H9 (cell line): ENCODE measurements around the gene USP6NL. TPM values are rescaled to one million over a fixed set of nuclear protein-coding genes. Genes with fewer than 3 reads are reported as not detected.

Experiments
- DNase-seq: peaks from one replicate; pipeline ENCODE4 v3.0.0-alpha.2; 2017
- H2AFZ ChIP-seq: one replicate; pipeline ENCODE4 v1.6.1; 2013; ENCODE audit warnings: mild to moderate bottlenecking, low read length, control low read depth, moderate library complexity
- H2AK5ac ChIP-seq: 2 replicates; pipeline ENCODE4 v1.6.1; 2013; ENCODE audit warnings: low read length, control low read depth, mixed read lengths; ENCODE audit not compliant: insufficient read length
- H2BK120ac ChIP-seq: one replicate; pipeline ENCODE4 v1.6.1; 2013; ENCODE audit warnings: low read depth, mild to moderate bottlenecking, low read length, control low read depth, inconsistent platforms; ENCODE audit not compliant: poor library complexity, severe bottlenecking
- H2BK12ac ChIP-seq: 2 replicates; pipeline ENCODE4 v1.6.1; 2013; ENCODE audit warnings: low read length, control low read depth, mixed read lengths, low read depth; ENCODE audit not compliant: insufficient read length
- H2BK15ac ChIP-seq: 2 replicates; pipeline ENCODE4 v1.6.1; 2013; ENCODE audit warnings: low read depth, low read length, control low read depth
- H2BK20ac ChIP-seq: one replicate; pipeline ENCODE4 v1.6.1; 2013; ENCODE audit warnings: low read depth, mild to moderate bottlenecking, low read length, control low read depth, inconsistent platforms; ENCODE audit not compliant: poor library complexity, severe bottlenecking
- H2BK5ac ChIP-seq: 2 replicates; pipeline ENCODE4 v1.6.1; 2013; ENCODE audit warnings: low read length, control low read depth, mixed read lengths; ENCODE audit not compliant: insufficient read length
- H3K14ac ChIP-seq: 2 replicates; pipeline ENCODE4 v1.6.1; 2013; ENCODE audit warnings: low read length, control low read depth; ENCODE audit not compliant: insufficient read depth
- H3K18ac ChIP-seq: 2 replicates; pipeline ENCODE4 v1.6.1; 2013; ENCODE audit warnings: low read depth, mild to moderate bottlenecking, mixed read lengths, low read length, control low read depth; ENCODE audit not compliant: insufficient read length
- H3K23ac ChIP-seq: 2 replicates; pipeline ENCODE4 v1.6.1; 2013; ENCODE audit warnings: low read length, control low read depth, mixed read lengths, low read depth; ENCODE audit not compliant: insufficient read length
- H3K23me2 ChIP-seq: 2 replicates; pipeline ENCODE4 v1.6.1; 2013; ENCODE audit warnings: low read depth, mild to moderate bottlenecking, mixed read lengths, low read length, control low read depth; ENCODE audit not compliant: insufficient read length, poor library complexity, severe bottlenecking
- H3K27ac ChIP-seq: 2 replicates; pipeline ENCODE4 v1.5.1; 2013; ENCODE audit warnings: low read length, control low read depth, mixed read lengths, low read depth; ENCODE audit not compliant: insufficient read length
- H3K27me3 ChIP-seq: 2 replicates; pipeline ENCODE4 v1.6.1; 2013; ENCODE audit warnings: low read length, control low read depth, inconsistent platforms; ENCODE audit not compliant: insufficient read depth
- H3K4ac ChIP-seq: 2 replicates; pipeline ENCODE4 v1.6.1; 2013; ENCODE audit warnings: low read depth, mild to moderate bottlenecking, control low read depth, inconsistent platforms, low read length, moderate library complexity
- H3K4me1 ChIP-seq: 2 replicates; pipeline ENCODE4 v1.6.1; 2013; ENCODE audit warnings: low read length, control low read depth, inconsistent platforms; ENCODE audit not compliant: insufficient read depth
- H3K4me2 ChIP-seq: 2 replicates; pipeline ENCODE4 v1.6.1; 2013; ENCODE audit warnings: low read length, control low read depth, mixed read lengths; ENCODE audit not compliant: insufficient read length, insufficient read depth
- H3K56ac ChIP-seq: 2 replicates; pipeline ENCODE4 v1.6.1; 2013; ENCODE audit warnings: low read depth, mild to moderate bottlenecking, mixed read lengths, low read length, control low read depth; ENCODE audit not compliant: insufficient read length
- H3K79me1 ChIP-seq: 2 replicates; pipeline ENCODE4 v1.6.1; 2013; ENCODE audit warnings: low read depth, mild to moderate bottlenecking, moderate library complexity, low read length, control low read depth, inconsistent platforms; ENCODE audit not compliant: insufficient read depth, poor library complexity, severe bottlenecking
- H3K79me2 ChIP-seq: 2 replicates; pipeline ENCODE4 v1.6.1; 2013; ENCODE audit warnings: low read length, control low read depth, inconsistent platforms; ENCODE audit not compliant: insufficient read depth
- H3K9ac ChIP-seq: 2 replicates; pipeline ENCODE4 v1.6.1; 2013; ENCODE audit warnings: low read length, control low read depth, mixed read lengths; ENCODE audit not compliant: insufficient read length; ENCODE audit errors: extremely low read depth
- H3K9me3 ChIP-seq: one replicate; pipeline ENCODE4 v1.6.1; 2013; ENCODE audit warnings: low read depth, low read length, inconsistent platforms; ENCODE audit not compliant: control insufficient read depth
- H3T11ph ChIP-seq: one replicate; pipeline ENCODE4 v1.6.1; 2013; ENCODE audit warnings: mild to moderate bottlenecking, low read length, control low read depth, inconsistent platforms
- H4K20me1 ChIP-seq: one replicate; pipeline ENCODE4 v1.6.1; 2013; ENCODE audit not compliant: control insufficient read depth, insufficient read length, insufficient read depth
- H4K5ac ChIP-seq: 2 replicates; pipeline ENCODE4 v1.6.1; 2013; ENCODE audit warnings: low read depth, mild to moderate bottlenecking, mixed read lengths, low read length, control low read depth; ENCODE audit not compliant: insufficient read length
- H4K8ac ChIP-seq: replicated peaks from 2 replicates; pipeline ENCODE4 v1.6.1; 2013; ENCODE audit warnings: low read length, control low read depth, mixed read lengths, low read depth; ENCODE audit not compliant: insufficient read length
- H4K91ac ChIP-seq: 2 replicates; pipeline ENCODE4 v1.6.1; 2013; ENCODE audit warnings: low read depth, mild to moderate bottlenecking, moderate library complexity, mixed read lengths, low read length, control low read depth; ENCODE audit not compliant: insufficient read length
- H3K27ac Mint-ChIP-seq, 3 experiments: 2 replicates in 2 of 3; 3 replicates in 1 of 3; pipeline ENCODE4 v1.8.0; 2020 to 2021; ENCODE audit warnings: mixed read lengths in 3 of 3, mild to moderate bottlenecking in 1 of 3, moderate library complexity in 1 of 3
- H3K27me3 Mint-ChIP-seq: 2 replicates; pipeline ENCODE4 v1.8.0; 2021; ENCODE audit warnings: low read depth, mild to moderate bottlenecking, moderate library complexity, mixed read lengths
- H3K36me3 Mint-ChIP-seq, 3 experiments: 2 replicates in 2 of 3; 3 replicates in 1 of 3; pipeline ENCODE4 v1.8.0; 2020 to 2021; ENCODE audit warnings: low read depth in 3 of 3, mixed read lengths in 3 of 3; ENCODE audit not compliant: insufficient read depth in 1 of 3
- H3K4me1 Mint-ChIP-seq, 2 experiments: 2 replicates each; pipeline ENCODE4 v1.8.0; 2020; ENCODE audit warnings: mixed read lengths in 2 of 2
- H3K4me3 Mint-ChIP-seq, 2 experiments: 2 replicates in 1 of 2; 3 replicates in 1 of 2; pipeline ENCODE4 v1.8.0; 2020 to 2021; ENCODE audit warnings: mild to moderate bottlenecking in 2 of 2, mixed read lengths in 2 of 2, moderate library complexity in 1 of 2
- H3K9me3 Mint-ChIP-seq, 2 experiments: 2 replicates in 1 of 2; 3 replicates in 1 of 2; pipeline ENCODE4 v1.8.0; 2020; ENCODE audit warnings: mild to moderate bottlenecking in 2 of 2, mixed read lengths in 2 of 2, moderate library complexity in 1 of 2
- WGBS: extraction: QIAGEN DNeasy Blood & Tissue Kit; methylation state at CpG from one replicate; pipeline ENCODE4 v1.1.7; 2013; ENCODE audit warnings: missing lambda C conversion rate, low lambda C conversion rate, mixed read lengths; ENCODE audit not compliant: insufficient read length; ENCODE audit errors: extremely low coverage; 5-methylcytosine and 5-hydroxymethylcytosine counted together
- total RNA-seq: library from RNA; stranded (reverse); gene quantifications from 2 replicates; pipeline ENCODE4 v1.2.1, GENCODE V29; 2021
- TF ChIP-seq, protein P1 (sequence below): fragments of 200-600 bp; sonication (generic); conservative IDR thresholded peaks from 3 replicates; pipeline ENCODE4 v1.8.0; 2021; ENCODE audit warnings: antibody characterized with exemption, mild to moderate bottlenecking

Gene USP6NL
- total RNA-seq, 1 experiment from 2014 or later = 28.3 TPM

DNA sequence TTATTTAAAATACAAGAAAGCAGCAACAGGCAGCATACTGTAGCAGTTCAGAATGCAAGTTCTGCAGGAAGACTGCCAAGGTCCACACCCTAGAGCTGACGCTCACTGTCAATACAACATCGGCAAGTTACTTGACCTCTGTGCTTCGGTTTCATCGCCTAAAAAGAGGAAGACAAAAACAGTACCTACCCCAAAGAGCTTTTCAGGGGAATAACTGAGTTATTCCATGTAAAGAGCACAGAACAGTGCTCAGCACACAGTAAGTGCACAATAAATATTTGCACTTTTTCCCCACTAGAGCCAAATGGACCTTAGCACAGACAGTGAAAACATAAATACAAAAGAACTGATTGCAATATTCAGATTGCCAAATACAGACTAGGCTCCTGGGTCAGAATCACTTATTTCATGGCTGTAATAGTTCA lies 88.6 kb downstream of the USP6NL start:
- no peak overlapping the region for H2AFZ ChIP-seq
- H2BK12ac ChIP-seq = no peak overlapping the region
- H4K5ac ChIP-seq = no peak overlapping the region
- DNase-seq = no peak
- H3K56ac ChIP-seq = no peak overlapping the region
- no peak overlapping the region for H3K9ac ChIP-seq
- no peak overlapping the region for H3K23ac ChIP-seq
- H3K4me1 ChIP-seq = no peaks in the 10 kb centered on the region
- no peak overlapping the region for H3K18ac ChIP-seq
- no peak overlapping the region for H2BK120ac ChIP-seq
- Mint-ChIP-seq H3K27ac (no peak overlapping the region), H3K4me3 (no peak overlapping the region), H3K36me3 (peaks cover 3 to 10% (median 5%) of the 10 kb centered on the region in 3 experiments; a peak in 5 of 7 replicates), H3K9me3 (no peaks in the 10 kb centered on the region), H3K27me3 (no peaks in the 10 kb centered on the region), H3K4me1 (no peaks in the 10 kb centered on the region)
- no peak overlapping the region for H3K4ac ChIP-seq
- no peak overlapping the region for H2BK20ac ChIP-seq
- no peaks in the 10 kb centered on the region for H3K27me3 ChIP-seq
- no peak overlapping the region for H3K27ac ChIP-seq
- no peaks in the 10 kb centered on the region for H3K9me3 ChIP-seq
- no peak overlapping the region for H3K4me2 ChIP-seq
- no peak overlapping the region for H4K8ac ChIP-seq
- no peak overlapping the region for H3K14ac ChIP-seq
- H2BK15ac ChIP-seq = no peak overlapping the region
- no peaks in the 10 kb centered on the region for H4K20me1 ChIP-seq
- no CpG with 5 or more reads among the region's 4 CpGs for WGBS
- no peaks in the 10 kb centered on the region for H3K79me1 ChIP-seq
- H2AK5ac ChIP-seq = no peak overlapping the region
- H3K23me2 ChIP-seq = no peaks in the 10 kb centered on the region
- no peak overlapping the region for H4K91ac ChIP-seq
- TF ChIP-seq, protein P1, sequence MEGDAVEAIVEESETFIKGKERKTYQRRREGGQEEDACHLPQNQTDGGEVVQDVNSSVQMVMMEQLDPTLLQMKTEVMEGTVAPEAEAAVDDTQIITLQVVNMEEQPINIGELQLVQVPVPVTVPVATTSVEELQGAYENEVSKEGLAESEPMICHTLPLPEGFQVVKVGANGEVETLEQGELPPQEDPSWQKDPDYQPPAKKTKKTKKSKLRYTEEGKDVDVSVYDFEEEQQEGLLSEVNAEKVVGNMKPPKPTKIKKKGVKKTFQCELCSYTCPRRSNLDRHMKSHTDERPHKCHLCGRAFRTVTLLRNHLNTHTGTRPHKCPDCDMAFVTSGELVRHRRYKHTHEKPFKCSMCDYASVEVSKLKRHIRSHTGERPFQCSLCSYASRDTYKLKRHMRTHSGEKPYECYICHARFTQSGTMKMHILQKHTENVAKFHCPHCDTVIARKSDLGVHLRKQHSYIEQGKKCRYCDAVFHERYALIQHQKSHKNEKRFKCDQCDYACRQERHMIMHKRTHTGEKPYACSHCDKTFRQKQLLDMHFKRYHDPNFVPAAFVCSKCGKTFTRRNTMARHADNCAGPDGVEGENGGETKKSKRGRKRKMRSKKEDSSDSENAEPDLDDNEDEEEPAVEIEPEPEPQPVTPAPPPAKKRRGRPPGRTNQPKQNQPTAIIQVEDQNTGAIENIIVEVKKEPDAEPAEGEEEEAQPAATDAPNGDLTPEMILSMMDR = no peak
- no peaks in the 10 kb centered on the region for H3K79me2 ChIP-seq
- no peak overlapping the region for H3T11ph ChIP-seq
- no peak overlapping the region for H2BK5ac ChIP-seq
